ENCODE data around the gene KRTAP4-9.
"Not testable (repeated sequence)": the region's sequence is repeated elsewhere in the genome, so short reads cannot be mapped to it uniquely, and the experiment has no call there.

Gene KRTAP4-9

DNA sequence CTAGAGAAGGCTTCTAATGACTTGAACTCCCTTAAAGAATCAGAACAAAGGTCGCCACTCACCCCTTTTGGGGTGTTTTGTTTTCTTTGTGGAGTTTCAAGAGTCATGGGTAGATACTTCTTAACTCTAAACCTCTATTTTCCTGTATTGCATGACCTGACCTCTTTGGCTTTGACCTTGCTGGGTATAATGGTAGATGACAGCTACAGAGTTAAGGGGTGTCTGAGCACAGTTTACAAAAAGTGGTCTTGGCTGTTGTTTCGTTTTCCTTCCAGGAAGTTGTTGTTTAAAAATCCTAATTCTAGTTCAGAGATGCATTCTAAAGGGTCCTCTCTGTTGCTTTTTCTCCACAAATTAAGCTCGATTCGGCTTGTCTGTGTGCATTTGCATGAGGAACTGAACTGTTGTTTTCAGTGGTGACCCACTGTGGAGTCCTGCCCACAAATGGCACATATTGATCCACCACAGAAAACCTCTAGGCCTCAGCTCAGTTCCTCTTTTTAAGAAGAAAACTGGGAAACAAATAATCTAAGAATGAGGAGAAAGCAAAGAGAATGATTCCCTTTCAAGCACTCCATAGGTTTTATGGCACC lies 16.3 kb upstream of the KRTAP4-9 start:
- H3K4me1 ChIP-seq (ENCODE audit: insufficient read depth, low read length, severe bottlenecking); H3K79me2 ChIP-seq (ENCODE audit: insufficient read depth, low read length); H3K9ac ChIP-seq (ENCODE audit: low read length); H3K4me2 ChIP-seq (ENCODE audit: low read length); H3K27me3 ChIP-seq (ENCODE audit: insufficient read depth, low read length); H4K20me1 ChIP-seq (ENCODE audit: insufficient read depth, low read length); H2AFZ ChIP-seq (ENCODE audit: low read length); H3K36me3 ChIP-seq (ENCODE audit: insufficient read depth, low read length); H3K9me2 ChIP-seq (ENCODE audit: low read depth, low read length); H3K4me3 ChIP-seq (ENCODE audit: low read depth, low read length, poor library complexity, severe bottlenecking); H3F3A ChIP-seq (ENCODE audit: insufficient read depth, low read length); H3K9me3 ChIP-seq (ENCODE audit: low read length); H3K27ac ChIP-seq (ENCODE audit: low read depth, low read length, poor library complexity, severe bottlenecking): not testable (repeated sequence)

- H3K9ac ChIP-seq (ENCODE audit: low read length): no peak overlapping the region
- H3K27me3 ChIP-seq (ENCODE audit: insufficient read depth, low read length): no peaks in the 10 kb centered on the region
- no peaks in the 10 kb centered on the region for H3F3A ChIP-seq (ENCODE audit: insufficient read depth, low read length)
- no peak for TF ChIP-seq CTCF (IDR thresholded peaks at IDR 0.05; ENCODE audit: low read length)
- no peaks in the 10 kb centered on the region for H3K79me2 ChIP-seq (ENCODE audit: insufficient read depth, low read length)
- no peaks in the 10 kb centered on the region for H3K9me2 ChIP-seq (ENCODE audit: low read depth, low read length)
- no peaks in the 10 kb centered on the region for H3K36me3 ChIP-seq (ENCODE audit: insufficient read depth, low read length)
- H2AFZ ChIP-seq (ENCODE audit: low read length): no peak overlapping the region
- no peak overlapping the region for H3K27ac ChIP-seq (ENCODE audit: low read depth, low read length, poor library complexity, severe bottlenecking)
- H3K4me1 ChIP-seq (ENCODE audit: insufficient read depth, low read length, severe bottlenecking): no peaks in the 10 kb centered on the region
- H3K4me2 ChIP-seq (ENCODE audit: low read length): no peak overlapping the region
- H3K4me3 ChIP-seq (ENCODE audit: low read depth, low read length, poor library complexity, severe bottlenecking): no peak overlapping the region
- H4K20me1 ChIP-seq (ENCODE audit: insufficient read depth, low read length): no peaks in the 10 kb centered on the region
- H3K9me3 ChIP-seq (ENCODE audit: low read length): no peaks in the 10 kb centered on the region
These were observed 9.1 kb upstream of the KRTAP4-9 start for GRCh38 chr17:41096055-41096454.

GRCh38 chr17:41098042-41098441 lies 7.1 kb upstream of the KRTAP4-9 start, which contains the start of gene KRTAP4-8:
KRTAP4-8 (minus strand) TSS chr17:41098142; CDS start chr17:41098084, 58 bp downstream.
- Histone ChIP-seq H3K27ac (ENCODE audit: low read depth, low read length, poor library complexity, severe bottlenecking) (no peak within 1 kb of the TSS), H2AFZ (ENCODE audit: low read length) (no peak within 1 kb of the TSS), H3K4me2 (ENCODE audit: low read length) (no peak within 1 kb of the TSS)

More at GRCh38 chr17:41098042-41098441, 7.1 kb upstream of the KRTAP4-9 start, which contains the start of gene KRTAP4-8:
- Histone ChIP-seq H3K9me3 (ENCODE audit: low read length) (no peaks in the 10 kb centered on the region), H4K20me1 (ENCODE audit: insufficient read depth, low read length) (no peaks in the 10 kb centered on the region), H3K4me3 (ENCODE audit: low read depth, low read length, poor library complexity, severe bottlenecking) (no peak within 1 kb of the TSS), H3K9ac (ENCODE audit: low read length) (no peak within 1 kb of the TSS), H3F3A (ENCODE audit: insufficient read depth, low read length) (no peaks in the 10 kb centered on the region), H3K9me2 (ENCODE audit: low read depth, low read length) (no peaks in the 10 kb centered on the region), H3K79me2 (ENCODE audit: insufficient read depth, low read length) (no peaks in the 10 kb centered on the region), H3K36me3 (ENCODE audit: insufficient read depth, low read length) (no peaks in the 10 kb centered on the region), H3K4me1 (ENCODE audit: insufficient read depth, low read length, severe bottlenecking) (no peaks in the 10 kb centered on the region), H3K27me3 (ENCODE audit: insufficient read depth, low read length) (no peaks in the 10 kb centered on the region)
- no peak for TF ChIP-seq EZH2 (IDR thresholded peaks at IDR 0.05; ENCODE audit: borderline replicate concordance, low read length)
- TF ChIP-seq CTCF (IDR thresholded peaks at IDR 0.05; ENCODE audit: low read length): no peak

All from OCI-LY1 (cell line).